HG02798 (cell line): ENCODE data around the gene CRBN.

Experiments used
- ATAC-seq: cut with Tn5 transposase; IDR thresholded peaks from one replicate; pipeline ENCODE4 v1.9.1; 2021; ENCODE audit warnings: mild to moderate bottlenecking; ENCODE audit not compliant: unreplicated experiment, poor library complexity

Gene CRBN

DNA sequence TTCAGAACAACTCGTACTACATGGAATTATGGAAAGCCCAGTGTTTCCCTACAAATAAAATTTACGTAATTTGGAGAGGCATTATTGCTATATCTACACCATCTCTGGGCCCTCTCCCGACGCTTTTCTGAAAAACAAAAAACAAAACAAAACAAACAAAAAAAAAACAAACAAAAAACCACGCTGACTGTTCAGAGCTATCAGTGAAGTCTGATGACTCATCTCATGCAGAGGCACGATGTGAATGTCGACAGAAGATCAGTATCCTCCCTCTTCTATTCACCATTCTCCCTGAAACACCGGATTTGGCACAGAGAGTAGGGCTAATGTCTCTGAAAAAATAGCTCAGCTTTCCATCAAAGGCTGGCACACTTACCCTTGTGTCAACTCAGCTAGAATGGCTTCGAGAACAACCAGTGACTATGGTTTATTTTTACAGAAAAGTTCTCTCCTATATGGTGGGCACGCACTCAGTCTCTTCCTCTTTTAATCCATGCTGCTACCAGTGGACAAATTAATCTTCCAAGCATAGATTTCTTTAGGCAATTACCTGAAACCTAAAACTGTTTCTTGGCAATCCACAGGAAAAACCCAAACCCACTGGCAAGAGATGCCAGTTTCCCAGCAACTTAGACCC lies 1.5 kb downstream of the CRBN start:
- ATAC-seq: no peak

- ATAC-seq: no peak
Observed at GRCh38 chr3:3172627-3173026, 6.9 kb downstream of the CRBN start.

DNA sequence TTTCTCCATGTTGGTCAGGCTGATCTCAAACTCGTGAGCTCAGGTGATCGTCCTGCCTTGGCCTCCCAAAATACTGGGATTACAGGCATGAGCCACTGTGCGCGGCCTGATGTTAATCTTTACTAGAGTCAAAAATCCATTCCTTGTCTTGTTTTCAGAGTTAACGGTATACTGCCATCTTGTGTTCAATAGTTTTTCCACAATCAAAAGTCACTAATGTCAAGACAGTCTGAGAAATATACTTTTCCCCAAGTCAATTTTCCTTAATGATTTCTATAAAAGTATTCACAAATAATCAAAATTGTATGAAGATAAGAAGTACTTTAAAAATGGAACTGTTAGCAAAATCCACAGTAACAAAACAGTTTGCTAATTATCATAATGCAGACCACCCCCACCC lies 8.5 kb downstream of the CRBN start:
- no peak for ATAC-seq

DNA sequence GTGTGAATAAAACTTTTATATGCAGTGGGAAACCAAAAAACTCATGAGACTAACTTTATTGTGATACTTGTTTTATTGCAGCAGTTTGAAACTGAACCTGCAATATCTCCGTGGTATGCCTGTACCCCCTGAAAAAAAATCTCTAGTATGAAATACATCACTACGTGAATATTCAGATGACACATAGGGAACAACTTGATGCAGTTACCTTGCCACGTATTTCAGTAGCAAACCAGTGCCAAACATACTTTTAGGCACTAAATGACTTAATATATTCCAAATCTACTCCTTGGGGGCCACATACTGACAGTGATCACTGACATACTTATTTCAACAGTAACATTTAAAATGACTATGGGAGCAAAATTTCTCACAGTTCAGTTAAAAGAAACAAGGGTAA lies 13.8 kb downstream of the CRBN start:
- no peak for ATAC-seq

DNA sequence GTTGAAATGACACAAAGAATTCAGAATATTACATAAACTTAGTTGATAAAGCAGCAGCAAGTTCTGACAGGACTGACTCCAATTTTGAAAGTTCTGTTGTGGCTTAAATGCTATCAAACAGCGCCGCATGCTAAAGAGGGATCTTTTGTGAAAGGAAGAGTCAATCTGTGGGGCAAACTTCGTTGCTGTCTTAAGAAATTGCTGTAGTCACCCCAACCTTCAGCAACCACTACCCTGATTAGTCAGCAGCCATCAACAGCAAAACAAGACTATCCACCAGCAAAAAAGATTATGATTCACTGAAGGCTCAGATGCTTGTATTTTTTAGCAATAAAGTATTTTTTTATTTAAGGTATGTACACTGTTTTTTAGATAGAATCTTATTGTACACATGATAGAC lies 14.2 kb downstream of the CRBN start:
- no peak for ATAC-seq

- ATAC-seq: no peak
Observed at GRCh38 chr3:3160826-3161225, 18.7 kb downstream of the CRBN start.

DNA sequence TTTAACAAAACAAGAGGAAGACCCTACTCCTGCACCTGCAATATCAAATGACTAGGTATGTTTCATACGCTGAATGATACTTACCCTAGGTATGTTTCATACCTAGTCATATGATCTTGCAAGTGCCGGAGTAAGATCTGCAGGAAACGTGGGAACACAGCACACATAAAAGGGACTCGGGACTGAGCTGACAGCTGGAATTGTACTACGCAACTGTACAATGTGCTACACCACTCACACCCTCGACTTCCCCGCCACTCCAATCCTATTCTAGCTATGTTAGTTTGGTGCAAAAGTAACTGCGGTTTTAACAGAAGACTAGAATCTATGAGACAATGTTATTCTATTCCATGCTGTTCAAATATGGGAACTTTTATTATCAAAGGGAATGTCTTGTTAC lies 22.0 kb downstream of the CRBN start:
- ATAC-seq: no peak

- ATAC-seq: no peak
Observed at GRCh38 chr3:3154879-3155610, 24.4 kb downstream of the CRBN start.

DNA sequence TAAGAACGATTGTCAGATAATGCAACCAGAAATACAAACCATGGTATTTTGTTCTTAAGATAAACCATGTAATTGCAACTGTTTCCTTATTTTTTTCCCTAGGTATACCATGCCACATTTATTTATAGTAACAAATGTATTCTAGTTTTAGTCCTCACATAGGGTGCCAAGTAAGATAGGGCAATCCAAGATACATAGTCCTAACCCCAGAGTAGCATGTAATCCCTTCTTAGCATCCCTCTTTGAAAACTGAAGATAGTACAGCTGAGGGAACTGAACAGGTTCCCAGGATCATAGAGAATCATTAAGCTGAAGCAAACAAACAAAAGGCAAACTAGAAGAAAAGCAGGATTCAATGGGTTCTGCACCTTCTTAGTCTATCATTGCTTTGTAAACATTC lies 28.0 kb downstream of the CRBN start:
- ATAC-seq: no peak

DNA sequence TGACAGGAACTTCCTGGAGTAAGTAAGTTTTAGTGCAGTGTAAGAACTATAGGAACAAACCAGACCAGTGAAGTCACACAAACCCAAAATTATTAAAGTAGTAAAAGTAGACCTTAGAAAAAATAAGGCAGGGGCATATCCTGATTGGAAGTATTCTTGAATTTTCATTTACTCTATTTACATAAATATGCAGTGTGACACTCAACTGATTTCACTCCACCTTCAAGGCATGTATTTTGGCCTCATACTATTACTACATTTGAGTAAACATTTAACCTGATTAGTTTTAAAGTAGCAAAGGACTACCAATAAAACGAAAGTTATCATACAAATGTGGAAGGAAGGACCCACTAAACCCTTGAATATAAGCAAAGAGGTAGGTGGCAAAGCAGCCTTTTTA lies 29.9 kb downstream of the CRBN start:
- no peak for ATAC-seq

- ATAC-seq: no peak
Observed at GRCh38 chr3:3145831-3146230, 33.7 kb downstream of the CRBN start.

DNA sequence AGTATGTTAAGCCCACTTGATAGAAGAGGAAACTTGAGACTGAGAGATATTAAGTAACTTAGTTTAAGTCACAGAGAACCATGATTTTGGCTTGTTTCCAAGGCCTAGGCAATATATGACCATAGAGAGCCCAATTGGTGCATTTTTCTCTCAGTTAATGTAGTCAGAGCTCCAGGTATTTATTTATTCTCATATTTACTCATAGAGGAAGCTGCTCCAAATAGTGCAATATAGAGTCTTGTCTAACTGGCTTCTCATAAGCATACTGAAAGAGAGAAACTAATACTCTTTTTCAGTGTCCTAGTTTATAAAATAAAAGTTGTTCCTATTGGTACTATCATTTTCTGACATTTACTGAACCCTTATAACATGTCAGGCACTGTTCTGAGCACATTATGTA lies 37.6 kb downstream of the CRBN start:
- ATAC-seq: no peak

GRCh38 chr3:3137526-3137925 lies 42.0 kb downstream of the CRBN start:
- no peak for ATAC-seq

DNA sequence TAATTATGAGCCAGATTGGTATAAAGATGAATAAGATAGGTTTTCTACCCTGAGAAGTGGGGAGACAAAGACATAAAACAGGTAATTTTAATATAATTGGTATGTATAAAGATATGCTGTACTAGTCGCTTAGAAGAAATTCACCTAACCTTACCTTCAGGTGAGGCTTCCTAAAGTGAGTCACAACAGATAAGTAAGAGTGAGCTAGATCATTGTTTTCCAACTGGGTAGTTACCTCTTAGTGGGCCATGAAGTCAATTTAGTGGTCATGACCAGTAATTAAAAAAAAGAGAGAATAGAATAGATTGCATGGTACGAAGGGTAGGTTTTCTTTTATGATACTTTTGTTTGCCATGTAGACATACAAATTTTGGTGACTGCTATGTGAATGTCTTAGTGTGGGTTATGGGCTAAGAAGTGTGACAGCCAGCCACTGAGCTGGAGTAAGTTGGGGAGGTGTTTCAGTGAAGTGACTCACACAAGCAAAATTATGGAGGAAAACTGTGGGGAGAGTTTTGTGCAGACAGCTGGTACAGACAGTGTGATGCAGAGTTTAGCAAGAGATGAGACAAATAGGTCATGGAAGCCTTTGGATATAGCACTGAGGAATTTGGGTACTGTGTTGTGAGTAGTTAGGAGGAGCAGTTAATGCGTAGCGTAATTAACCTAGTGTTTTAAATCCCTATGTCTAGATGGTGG lies 44.6 kb downstream of the CRBN start:
- no peak for ATAC-seq

- no peak for ATAC-seq
Observed at GRCh38 chr3:3133500-3133899, 46.0 kb downstream of the CRBN start.

- ATAC-seq: no peak
Observed at GRCh38 chr3:3129579-3129978, 49.9 kb downstream of the CRBN start.

- ATAC-seq: peak; percentile 25
Observed at GRCh38 chr3:3127432-3128010, 52.0 kb downstream of the CRBN start.

DNA sequence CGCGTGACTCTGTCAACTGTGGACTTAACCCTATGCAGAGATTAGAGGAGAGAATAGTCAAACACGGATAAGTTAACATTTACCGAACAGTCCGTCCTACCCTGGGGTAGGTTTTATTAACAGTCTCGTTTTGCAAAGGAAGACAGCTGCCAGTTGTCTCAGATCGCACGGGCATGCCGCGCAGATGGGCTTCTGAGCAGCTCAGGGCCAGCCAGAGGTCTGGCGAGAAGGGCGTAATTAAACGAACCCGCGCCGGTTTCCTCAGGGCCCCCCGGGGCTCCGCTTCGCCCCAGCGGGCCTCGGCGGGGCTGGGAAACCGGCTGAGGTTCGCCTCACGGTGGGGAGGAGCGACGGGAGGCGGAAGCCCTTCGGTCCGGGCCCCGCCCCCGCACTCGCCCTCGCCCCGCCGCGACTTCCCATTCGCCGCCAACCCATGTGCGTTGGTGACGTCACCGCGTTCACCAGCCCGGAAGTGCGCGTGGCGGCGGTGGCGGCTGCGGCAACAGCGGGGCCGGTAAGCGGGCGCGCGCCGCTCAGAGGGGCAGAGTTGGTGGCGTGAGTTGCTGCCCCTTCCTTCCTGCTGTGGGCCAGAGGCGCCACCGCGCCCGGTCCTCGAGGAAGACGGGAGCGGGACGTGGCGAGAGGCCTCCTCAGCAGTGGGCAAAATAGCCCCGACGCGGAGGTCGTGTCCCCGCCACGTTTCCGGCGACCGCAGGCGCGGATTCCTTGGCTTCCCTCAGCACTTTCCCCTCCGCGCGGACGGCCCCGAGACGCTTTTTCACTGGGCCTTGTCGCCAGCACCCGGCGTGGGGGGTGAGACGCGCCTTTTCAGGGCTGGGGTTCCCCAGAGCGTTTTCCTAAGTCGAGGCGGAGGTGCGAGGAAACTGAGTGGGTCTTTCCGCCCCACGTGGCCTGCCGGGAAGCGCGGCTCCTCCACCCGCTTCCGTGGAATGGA lies 52.7 kb downstream of the CRBN start, which contains the start of gene TRNT1:
TSS of gene TRNT1 (plus strand) at position 464 of the 955 bp plus-strand sequence. CDS start 2,101 bp downstream, outside the sequence.
- ATAC-seq: peak; percentile 96

GRCh38 chr3:3125977-3126376 lies 53.5 kb downstream of the CRBN start:
- no peak for ATAC-seq

GRCh38 chr3:3119393-3119851 lies 60.1 kb downstream of the CRBN start:
- peak; percentile 49 for ATAC-seq
